HepG2 (cell line): ENCODE data around the gene HDDC2. TPM values are rescaled to one million over a fixed set of nuclear protein-coding genes. Genes with fewer than 3 reads are reported as not detected.

Experiments
- ATAC-seq: fragments of 200-7000 bp; cut with Tn5 transposase; 3 replicates; pipeline ENCODE4 v1.9.1; 2020; ENCODE audit warnings: mild to moderate bottlenecking, moderate library complexity
- BruUV-seq: library from RNA; stranded (reverse); fragments of 400-500 nt; replicated peaks from 2 replicates; lab custom pipeline; 2021; lab: Mats Ljungman, UMichigan
- CTCF ChIA-PET: fragments of 300-600 bp; formaldehyde crosslinking; extraction: SDS; loops from one replicate; lab custom pipeline; 2021; ENCODE audit warnings: low total read pairs, inconsistent platforms, low intra/inter-chr PET ratio; lab: Yijun Ruan, JAX
- POLR2A ChIA-PET: fragments of 350-600 bp; sonication (Branson Sonifier 250); formaldehyde crosslinking; loops from one replicate; lab custom pipeline; 2020; ENCODE audit warnings: antibody characterized with exemption, inconsistent platforms; lab: Yijun Ruan, JAX
- DNase-seq: peaks from one replicate; pipeline ENCODE4 v3.0.0-alpha.2; 2015; ENCODE audit warnings: low spot score
- FAIRE-seq: peaks from 3 replicates; lab custom pipeline; 2011; peaks lifted over from hg19 to GRCh38; lab: Jason Lieb, UNC
- H2AFZ ChIP-seq: one replicate; pipeline ENCODE4 v1.6.1; 2011; ENCODE audit warnings: low read length, inconsistent platforms
- H3K27ac ChIP-seq: fragments of 300-600 bp; 3 replicates; pipeline ENCODE4 v1.8.0; 2011; ENCODE audit warnings: mixed run types, mild to moderate bottlenecking, mixed read lengths, low read length, inconsistent platforms; ENCODE audit not compliant: insufficient read depth; ENCODE audit errors: extremely low read length
- H3K27me3 ChIP-seq, 2 experiments: fragments of 200-600 bp in 1 of 2; 2 replicates in 1 of 2; 3 replicates in 1 of 2; pipeline versions ENCODE4 v1.6.0 to v1.8.0; 2011; ENCODE audit warnings: low read length in 2 of 2, mild to moderate bottlenecking in 2 of 2, moderate library complexity in 2 of 2, inconsistent platforms in 1 of 2; ENCODE audit not compliant: insufficient read depth in 2 of 2, control insufficient read depth in 1 of 2
- H3K36me3 ChIP-seq, 2 experiments: fragments of 200-600 bp in 1 of 2; replicated peaks in 1 of 2; 2 replicates in 1 of 2; 3 replicates in 1 of 2; pipeline versions ENCODE4 v1.5.1 to v1.8.0; 2011; ENCODE audit warnings: low read length in 2 of 2, inconsistent platforms in 1 of 2; ENCODE audit not compliant: insufficient read depth in 2 of 2, control insufficient read depth in 1 of 2
- H3K4me1 ChIP-seq: 2 replicates; pipeline ENCODE4 v1.5.1; 2012; ENCODE audit warnings: low read length, inconsistent platforms; ENCODE audit not compliant: insufficient read depth
- H3K4me2 ChIP-seq: 2 replicates; pipeline ENCODE4 v1.6.0; 2011; ENCODE audit warnings: low read depth, low read length, inconsistent platforms
- H3K4me3 ChIP-seq, 3 experiments: fragments of 200-600 bp in 1 of 3; sonication (generic), shearing (Covaris generic) in 1 of 3; replicated peaks in 1 of 3; 2 replicates each; pipeline ENCODE4 v1.5.1; 2011 to 2016; ENCODE audit warnings: low read length in 3 of 3, inconsistent platforms in 2 of 3, low read depth in 2 of 3, mild to moderate bottlenecking in 2 of 3, control low read depth in 1 of 3, mixed read lengths in 1 of 3; ENCODE audit not compliant: insufficient read depth in 1 of 3
- H3K79me2 ChIP-seq: one replicate; pipeline ENCODE4 v1.6.1; 2011; ENCODE audit warnings: low read length, inconsistent platforms; ENCODE audit not compliant: insufficient read depth
- H3K9ac ChIP-seq: 2 replicates; pipeline ENCODE4 v1.6.0; 2011; ENCODE audit warnings: mild to moderate bottlenecking, low read depth, low read length, inconsistent platforms; ENCODE audit not compliant: insufficient read depth
- H3K9me3 ChIP-seq: 2 replicates; pipeline ENCODE4 v1.5.1; 2012; ENCODE audit warnings: mild to moderate bottlenecking, low read length
- H4K20me1 ChIP-seq: 2 replicates; pipeline ENCODE4 v1.6.0; 2011; ENCODE audit warnings: inconsistent platforms, mild to moderate bottlenecking, low read length, moderate library complexity; ENCODE audit not compliant: insufficient read depth
- AKAP8 ChIP-seq: sonication (generic); formaldehyde crosslinking; IDR thresholded peaks from 2 replicates; pipeline ENCODE4 v1.5.1; 2020; ENCODE audit warnings: mild to moderate bottlenecking, missing genetic modification reagents
- FOXK1 ChIP-seq: sonication (generic); formaldehyde crosslinking; IDR thresholded peaks from 2 replicates; pipeline ENCODE4 v1.4.0; 2020; ENCODE audit warnings: low read depth, missing genetic modification reagents, borderline replicate concordance
- KAT2B ChIP-seq: fragments of 150-350 bp; IDR thresholded peaks from 2 replicates; pipeline ENCODE4 v1.6.1; 2014; ENCODE audit warnings: low read depth, low read length, borderline replicate concordance
- SMC3 ChIP-seq: IDR thresholded peaks from 2 replicates; pipeline ENCODE4 v1.6.1; 2011; ENCODE audit warnings: low read length, improper control_type of control experiment
- ZFP36 ChIP-seq: fragments of 150-350 bp; IDR thresholded peaks from 2 replicates; pipeline ENCODE4 v1.6.1; 2018; ENCODE audit warnings: borderline replicate concordance, low read length, low read depth; ENCODE audit not compliant: partially characterized antibody
- ZFP41 ChIP-seq: sonication (generic); formaldehyde crosslinking; IDR thresholded peaks from 2 replicates; pipeline ENCODE4 v1.4.0; 2020; ENCODE audit warnings: mild to moderate bottlenecking, missing genetic modification reagents, borderline replicate concordance
- ZKSCAN8 ChIP-seq: IDR thresholded peaks from 2 replicates; pipeline ENCODE4 v1.6.1; 2016; ENCODE audit warnings: borderline replicate concordance, missing genetic modification reagents, missing compliant biosample characterization
- ZNF12 ChIP-seq: sonication (generic); formaldehyde crosslinking; IDR thresholded peaks from 2 replicates; pipeline ENCODE4 v1.5.0; 2020; ENCODE audit warnings: missing genetic modification reagents
- ZNF317 ChIP-seq: sonication (generic); formaldehyde crosslinking; IDR thresholded peaks from 2 replicates; pipeline ENCODE4 v1.5.0; 2020; ENCODE audit warnings: mild to moderate bottlenecking, missing genetic modification reagents
- WGBS: methylation state at CpG from one replicate; pipeline ENCODE4 v1.1.6; 2017; ENCODE audit warnings: low lambda C conversion rate; 5-methylcytosine and 5-hydroxymethylcytosine counted together
- in situ Hi-C: cut with HindIII; loops from 2 replicates; pipeline ENCODE4 v1.10.0; 2017; ENCODE audit warnings: low pct_unique_long_range_greater_than_20kb; ENCODE audit not compliant: extremely low pct_ligation_motif_present
- intact Hi-C: fragments of 100-400 bp; cut with micrococcal nuclease; formaldehyde crosslinking; loops from one replicate; pipeline ENCODE4 v1.10.0; 2022; ENCODE audit not compliant: unreplicated experiment
- polyA plus RNA-seq, 8 experiments: library from polyadenylated mRNA; depleted of rRNA in 3 of 8; stranded (reverse) in 7 of 8; unstranded in 1 of 8; fragments of >200 nt; fragmentation: Illumina TruSeq in 4 of 8; extraction: Trizol in 4 of 8; gene quantifications; 2 replicates each; pipeline versions ENCODE4 v1.2.1 to v1.2.3, GENCODE V29; 2011 to 2016; ENCODE audit warnings: low read depth in 4 of 8, missing spikeins in 1 of 8, mixed read lengths in 1 of 8; ENCODE audit not compliant: insufficient read depth in 1 of 8
- total RNA-seq, 5 experiments: library from RNA; depleted of rRNA; stranded (reverse); fragments of >200 nt; fragmentation: Illumina TruSeq; extraction: Trizol; gene quantifications; 2 replicates each; pipeline ENCODE4 v1.2.3, GENCODE V29; 2016; ENCODE audit warnings: low read depth in 1 of 5
- TF ChIP-seq, protein P1 (sequence below): IDR thresholded peaks from 2 replicates; pipeline ENCODE4 v1.6.1; 2016; ENCODE audit warnings: mild to moderate bottlenecking
- TF ChIP-seq, protein P2 (sequence below): sonication (generic); formaldehyde crosslinking; conservative IDR thresholded peaks from 2 replicates; pipeline ENCODE4 v1.4.0; 2020; ENCODE audit warnings: missing genetic modification reagents
- TF ChIP-seq, protein P3 (sequence below): IDR thresholded peaks from 2 replicates; pipeline ENCODE4 v1.6.1; 2016; ENCODE audit warnings: missing compliant biosample characterization, missing genetic modification reagents, borderline replicate concordance
- TF ChIP-seq, protein P4 (sequence below): sonication (generic); formaldehyde crosslinking; IDR thresholded peaks from 2 replicates; pipeline ENCODE4 v1.4.0; 2020; ENCODE audit warnings: missing genetic modification reagents
- TF ChIP-seq, protein P5 (sequence below): sonication (generic); formaldehyde crosslinking; IDR thresholded peaks from 2 replicates; pipeline ENCODE4 v1.8.0; 2022; ENCODE audit warnings: mild to moderate bottlenecking, missing genetic modification reagents; ENCODE audit not compliant: insufficient replicate concordance
- TF ChIP-seq, protein P6 (sequence below): IDR thresholded peaks from 2 replicates; pipeline ENCODE4 v1.6.1; 2016; ENCODE audit warnings: low read depth, control low read depth

The HDDC2 gene
- total and polyA plus RNA-seq, 2 of the 13 experiments (the other 11 are each of a cell fraction or from before 2014, with no cell fraction given), result 76.7 to 78.7 TPM

DNA sequence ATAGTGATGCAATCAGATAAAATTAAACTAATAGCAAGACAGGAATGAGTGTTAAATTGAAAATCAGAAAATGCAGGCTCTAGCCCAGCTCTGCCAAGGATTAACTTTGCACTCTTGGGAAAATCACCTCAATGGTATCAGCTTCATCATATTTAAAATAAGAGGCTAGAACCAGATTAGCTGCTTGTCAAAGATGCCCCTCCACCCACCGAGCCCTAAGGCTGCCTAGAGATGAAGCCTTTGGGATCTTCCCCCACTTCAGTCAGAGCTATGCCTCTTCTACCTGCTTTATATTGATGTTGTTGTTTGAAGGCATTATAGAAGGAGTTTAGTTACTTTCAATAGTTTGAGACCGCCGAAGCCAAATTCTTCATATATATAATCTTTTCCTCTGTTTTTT, 47.4 kb downstream of the HDDC2 start:
- Histone ChIP-seq H3K4me2 (no peak overlapping the region), H3K9me3 (no peaks in the 10 kb centered on the region), H3K4me3 (no peak overlapping the region), H3K36me3 (no peaks in the 10 kb centered on the region), H3K79me2 (no peaks in the 10 kb centered on the region), H3K27ac (no peak overlapping the region), H3K4me1 (no peaks in the 10 kb centered on the region), H3K9ac (no peak overlapping the region), H4K20me1 (no peaks in the 10 kb centered on the region), H3K27me3 (peaks cover 0 to 3% of the 10 kb centered on the region in 2 experiments; a peak in 1 of 5 replicates), H2AFZ (no peak overlapping the region)
- POLR2A ChIA-PET, result no interaction called here
- 56% methylated on average over 3 of the region's 3 CpGs for WGBS
- CTCF ChIA-PET, result no interaction called here
- FAIRE-seq, result no peak
- intact Hi-C loops (no loop called here), in situ Hi-C loops (no loop called here)
- no TSS peak for BruUV-seq
- no peak for ATAC-seq
- no peak for DNase-seq
- TF ChIP-seq, protein P1, sequence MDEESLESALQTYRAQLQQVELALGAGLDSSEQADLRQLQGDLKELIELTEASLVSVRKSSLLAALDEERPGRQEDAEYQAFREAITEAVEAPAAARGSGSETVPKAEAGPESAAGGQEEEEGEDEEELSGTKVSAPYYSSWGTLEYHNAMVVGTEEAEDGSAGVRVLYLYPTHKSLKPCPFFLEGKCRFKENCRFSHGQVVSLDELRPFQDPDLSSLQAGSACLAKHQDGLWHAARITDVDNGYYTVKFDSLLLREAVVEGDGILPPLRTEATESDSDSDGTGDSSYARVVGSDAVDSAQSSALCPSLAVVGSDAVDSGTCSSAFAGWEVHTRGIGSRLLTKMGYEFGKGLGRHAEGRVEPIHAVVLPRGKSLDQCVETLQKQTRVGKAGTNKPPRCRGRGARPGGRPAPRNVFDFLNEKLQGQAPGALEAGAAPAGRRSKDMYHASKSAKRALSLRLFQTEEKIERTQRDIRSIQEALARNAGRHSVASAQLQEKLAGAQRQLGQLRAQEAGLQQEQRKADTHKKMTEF (CRISPR knock-in tag), result no peak
- TF ChIP-seq, protein P2, sequence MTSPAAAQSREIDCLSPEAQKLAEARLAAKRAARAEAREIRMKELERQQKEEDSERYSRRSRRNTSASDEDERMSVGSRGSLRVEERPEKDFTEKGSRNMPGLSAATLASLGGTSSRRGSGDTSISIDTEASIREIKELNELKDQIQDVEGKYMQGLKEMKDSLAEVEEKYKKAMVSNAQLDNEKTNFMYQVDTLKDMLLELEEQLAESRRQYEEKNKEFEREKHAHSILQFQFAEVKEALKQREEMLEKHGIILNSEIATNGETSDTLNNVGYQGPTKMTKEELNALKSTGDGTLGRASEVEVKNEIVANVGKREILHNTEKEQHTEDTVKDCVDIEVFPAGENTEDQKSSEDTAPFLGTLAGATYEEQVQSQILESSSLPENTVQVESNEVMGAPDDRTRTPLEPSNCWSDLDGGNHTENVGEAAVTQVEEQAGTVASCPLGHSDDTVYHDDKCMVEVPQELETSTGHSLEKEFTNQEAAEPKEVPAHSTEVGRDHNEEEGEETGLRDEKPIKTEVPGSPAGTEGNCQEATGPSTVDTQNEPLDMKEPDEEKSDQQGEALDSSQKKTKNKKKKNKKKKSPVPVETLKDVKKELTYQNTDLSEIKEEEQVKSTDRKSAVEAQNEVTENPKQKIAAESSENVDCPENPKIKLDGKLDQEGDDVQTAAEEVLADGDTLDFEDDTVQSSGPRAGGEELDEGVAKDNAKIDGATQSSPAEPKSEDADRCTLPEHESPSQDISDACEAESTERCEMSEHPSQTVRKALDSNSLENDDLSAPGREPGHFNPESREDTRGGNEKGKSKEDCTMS, result no peak
- TF ChIP-seq FOXK1 (CRISPR knock-in tag) (no peak), SMC3 (no peak), ZNF12 (CRISPR knock-in tag) (no peak), ZKSCAN8 (CRISPR knock-in tag) (no peak), ZNF317 (CRISPR knock-in tag) (no peak), KAT2B (no peak), AKAP8 (CRISPR knock-in tag) (no peak), ZFP36 (no peak), ZFP41 (CRISPR knock-in tag) (no peak)
- TF ChIP-seq, protein P3, sequence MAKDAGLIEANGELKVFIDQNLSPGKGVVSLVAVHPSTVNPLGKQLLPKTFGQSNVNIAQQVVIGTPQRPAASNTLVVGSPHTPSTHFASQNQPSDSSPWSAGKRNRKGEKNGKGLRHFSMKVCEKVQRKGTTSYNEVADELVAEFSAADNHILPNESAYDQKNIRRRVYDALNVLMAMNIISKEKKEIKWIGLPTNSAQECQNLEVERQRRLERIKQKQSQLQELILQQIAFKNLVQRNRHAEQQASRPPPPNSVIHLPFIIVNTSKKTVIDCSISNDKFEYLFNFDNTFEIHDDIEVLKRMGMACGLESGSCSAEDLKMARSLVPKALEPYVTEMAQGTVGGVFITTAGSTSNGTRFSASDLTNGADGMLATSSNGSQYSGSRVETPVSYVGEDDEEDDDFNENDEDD (CRISPR knock-in tag), result no peak
- TF ChIP-seq, protein P4, sequence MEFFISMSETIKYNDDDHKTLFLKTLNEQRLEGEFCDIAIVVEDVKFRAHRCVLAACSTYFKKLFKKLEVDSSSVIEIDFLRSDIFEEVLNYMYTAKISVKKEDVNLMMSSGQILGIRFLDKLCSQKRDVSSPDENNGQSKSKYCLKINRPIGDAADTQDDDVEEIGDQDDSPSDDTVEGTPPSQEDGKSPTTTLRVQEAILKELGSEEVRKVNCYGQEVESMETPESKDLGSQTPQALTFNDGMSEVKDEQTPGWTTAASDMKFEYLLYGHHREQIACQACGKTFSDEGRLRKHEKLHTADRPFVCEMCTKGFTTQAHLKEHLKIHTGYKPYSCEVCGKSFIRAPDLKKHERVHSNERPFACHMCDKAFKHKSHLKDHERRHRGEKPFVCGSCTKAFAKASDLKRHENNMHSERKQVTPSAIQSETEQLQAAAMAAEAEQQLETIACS (CRISPR knock-in tag), result no peak
- TF ChIP-seq, protein P5, sequence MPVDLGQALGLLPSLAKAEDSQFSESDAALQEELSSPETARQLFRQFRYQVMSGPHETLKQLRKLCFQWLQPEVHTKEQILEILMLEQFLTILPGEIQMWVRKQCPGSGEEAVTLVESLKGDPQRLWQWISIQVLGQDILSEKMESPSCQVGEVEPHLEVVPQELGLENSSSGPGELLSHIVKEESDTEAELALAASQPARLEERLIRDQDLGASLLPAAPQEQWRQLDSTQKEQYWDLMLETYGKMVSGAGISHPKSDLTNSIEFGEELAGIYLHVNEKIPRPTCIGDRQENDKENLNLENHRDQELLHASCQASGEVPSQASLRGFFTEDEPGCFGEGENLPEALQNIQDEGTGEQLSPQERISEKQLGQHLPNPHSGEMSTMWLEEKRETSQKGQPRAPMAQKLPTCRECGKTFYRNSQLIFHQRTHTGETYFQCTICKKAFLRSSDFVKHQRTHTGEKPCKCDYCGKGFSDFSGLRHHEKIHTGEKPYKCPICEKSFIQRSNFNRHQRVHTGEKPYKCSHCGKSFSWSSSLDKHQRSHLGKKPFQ, result no peak
- TF ChIP-seq, protein P6, sequence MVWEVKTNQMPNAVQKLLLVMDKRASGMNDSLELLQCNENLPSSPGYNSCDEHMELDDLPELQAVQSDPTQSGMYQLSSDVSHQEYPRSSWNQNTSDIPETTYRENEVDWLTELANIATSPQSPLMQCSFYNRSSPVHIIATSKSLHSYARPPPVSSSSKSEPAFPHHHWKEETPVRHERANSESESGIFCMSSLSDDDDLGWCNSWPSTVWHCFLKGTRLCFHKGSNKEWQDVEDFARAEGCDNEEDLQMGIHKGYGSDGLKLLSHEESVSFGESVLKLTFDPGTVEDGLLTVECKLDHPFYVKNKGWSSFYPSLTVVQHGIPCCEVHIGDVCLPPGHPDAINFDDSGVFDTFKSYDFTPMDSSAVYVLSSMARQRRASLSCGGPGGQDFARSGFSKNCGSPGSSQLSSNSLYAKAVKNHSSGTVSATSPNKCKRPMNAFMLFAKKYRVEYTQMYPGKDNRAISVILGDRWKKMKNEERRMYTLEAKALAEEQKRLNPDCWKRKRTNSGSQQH (CRISPR knock-in tag), result no peak
